VCaP (cell line): ENCODE measurements around the gene RBM11.

Source experiments
- H3K27ac ChIP-seq: fragments of 450-650 bp; 2 replicates; pipeline ENCODE4 v1.5.1; 2017
- CTCF ChIP-seq: fragments of 450-650 bp; conservative IDR thresholded peaks from 2 replicates; pipeline ENCODE4 v1.5.1; 2017; ENCODE audit warnings: mild to moderate bottlenecking, moderate library complexity

Gene RBM11

GRCh38 chr21:14271053-14271452 lies 55.1 kb downstream of the RBM11 start:
- no peak for TF ChIP-seq CTCF

GRCh38 chr21:14271641-14272040 lies 55.7 kb downstream of the RBM11 start:
- H3K27ac ChIP-seq, result no peak overlapping the region
- TF ChIP-seq CTCF, result no peak

More at GRCh38 chr21:14271053-14271452, 55.1 kb downstream of the RBM11 start:
- H3K27ac ChIP-seq, result no peak overlapping the region

DNA sequence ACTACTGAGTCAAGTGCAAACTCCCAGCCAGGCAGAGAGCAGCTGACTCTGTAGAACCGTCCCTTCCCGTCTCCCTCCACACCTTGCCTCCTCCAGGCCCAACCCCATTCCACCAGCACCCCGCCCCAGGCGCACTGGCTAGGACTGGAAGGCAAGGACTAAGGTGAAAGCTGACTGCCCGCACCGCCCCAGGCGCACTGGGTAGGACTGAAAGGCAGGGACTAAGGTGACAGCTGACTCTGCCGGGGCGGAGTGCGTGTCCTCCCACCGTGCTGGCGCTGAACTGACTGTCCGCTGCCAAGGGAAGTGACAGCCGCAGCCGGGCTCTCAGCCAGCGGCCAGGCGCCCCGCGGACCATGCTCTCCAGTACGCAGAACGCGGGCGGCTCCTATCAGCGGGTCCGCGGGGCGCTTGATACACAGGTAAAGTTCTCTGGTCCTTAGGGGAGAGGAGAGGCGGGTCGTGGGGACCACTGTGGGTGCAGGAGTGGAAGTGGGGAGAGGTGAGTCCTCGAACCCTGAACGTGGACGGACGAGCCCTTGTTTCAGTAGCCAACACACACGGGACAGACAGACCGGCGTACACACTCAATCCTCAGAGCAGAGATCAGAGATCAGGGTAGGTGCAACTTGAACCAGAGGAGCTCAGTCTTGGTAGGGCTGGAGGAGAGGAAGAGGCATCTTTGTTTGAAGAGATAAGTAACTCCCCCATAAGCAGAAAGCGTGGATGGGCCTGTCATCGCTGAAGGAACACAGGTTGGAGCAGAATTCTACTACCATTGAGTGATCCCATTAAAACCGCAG lies 58.0 kb downstream of the RBM11 start:
- TF ChIP-seq CTCF, result no peak

DNA sequence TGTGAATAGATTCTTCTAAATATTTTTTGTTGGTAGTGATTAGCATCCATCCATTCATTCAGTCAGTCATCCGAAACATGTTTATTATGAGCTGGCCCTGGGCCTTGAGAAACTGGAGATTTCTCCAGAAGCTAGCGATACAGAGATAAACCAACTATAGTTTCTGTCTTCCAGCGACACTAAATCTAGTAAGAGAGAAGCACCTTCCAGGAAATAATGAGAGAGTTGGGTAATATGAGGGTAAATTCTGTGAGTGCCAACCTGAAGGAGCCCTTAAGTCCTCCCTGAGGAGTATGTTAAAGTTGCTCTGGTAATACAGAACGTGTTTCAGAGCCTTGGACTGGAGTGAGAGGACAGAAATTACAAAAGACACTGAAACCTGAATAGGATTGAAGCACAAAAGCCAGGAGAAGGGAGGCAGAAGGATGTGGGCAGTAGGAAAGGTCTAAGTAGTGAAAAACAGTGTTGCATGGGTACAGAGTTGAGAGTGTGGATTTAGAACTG lies 59.8 kb downstream of the RBM11 start:
- TF ChIP-seq CTCF, result no peak
- no peak overlapping the region for H3K27ac ChIP-seq

More for the DNA sequence above, 58.0 kb downstream of the RBM11 start:
- no peak overlapping the region for H3K27ac ChIP-seq
